Measurements from ENCODE around the gene SH2D3C. TPM values are rescaled to one million over a fixed set of nuclear protein-coding genes. Genes with fewer than 3 reads are reported as not detected.

Gene SH2D3C
- total RNA-seq, 4 donors from 2014 or later: 4.7 to 8.1 (median 5.2) TPM

DNA sequence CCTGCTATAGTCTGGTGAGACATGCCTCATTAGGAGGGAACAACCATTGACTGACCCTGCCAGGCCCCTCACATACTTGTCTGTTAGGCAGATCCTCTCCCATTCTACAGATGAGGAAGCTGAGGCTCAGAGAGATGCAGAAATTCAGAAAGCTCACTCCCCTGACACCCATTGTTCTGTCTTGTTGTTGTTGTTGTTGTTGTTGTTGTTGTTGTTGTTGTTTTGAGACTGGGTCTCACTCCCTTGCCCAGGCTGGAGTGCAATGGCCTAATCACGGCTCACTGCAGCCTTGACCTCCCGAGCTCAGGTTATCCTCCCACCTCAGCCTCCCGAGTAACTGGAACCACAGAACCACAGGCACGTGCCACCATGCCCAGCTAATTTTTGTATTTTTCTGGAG is 84.8 kb downstream of the SH2D3C start:
- H3K27me3 ChIP-seq: no peaks in the 10 kb centered on the region
- intact Hi-C loops (cut with DNase I; ENCODE audit: low total_unique reads) (no loop called here), in situ Hi-C loops (cut with MboI; ENCODE audit: low sequenced_read_pairs in 4 of 4) (no loop called here)

DNA sequence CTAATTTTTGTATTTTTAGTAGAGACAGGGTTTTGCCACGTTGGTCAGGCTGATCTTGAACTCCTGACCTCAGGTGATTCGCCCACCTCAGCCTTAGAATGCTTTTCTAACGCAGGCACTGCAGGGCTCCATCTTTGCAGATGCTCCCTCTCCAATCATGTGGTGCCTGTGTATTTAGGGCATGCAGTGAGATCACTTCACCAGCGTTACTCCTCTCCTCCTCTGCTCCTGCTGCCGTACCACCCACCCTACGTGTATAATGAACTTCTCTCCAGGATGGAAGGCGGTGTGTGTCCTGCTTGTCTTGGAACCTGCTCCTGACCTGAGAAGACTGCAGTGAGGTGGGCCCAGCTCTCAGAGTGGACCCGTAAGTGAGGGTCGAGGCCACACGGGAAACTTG is 85.3 kb downstream of the SH2D3C start:
- intact Hi-C loops (cut with DNase I; ENCODE audit: low total_unique reads): no loop called here

More for the DNA sequence above, 84.8 kb downstream of the SH2D3C start:
- Histone ChIP-seq H3K27ac (no peak overlapping the region), H3K4me3 (no peak overlapping the region), H3K9me3 (no peaks in the 10 kb centered on the region), H3K36me3 (no peaks in the 10 kb centered on the region), H3K4me1 (peaks cover 0 to under 1% of the 10 kb centered on the region in 2 donors)
- no peak for DNase-seq
- ATAC-seq: no peak
- no peak for TF ChIP-seq POLR2A (IDR thresholded peaks at IDR 0.05)
- TF ChIP-seq, protein P1, sequence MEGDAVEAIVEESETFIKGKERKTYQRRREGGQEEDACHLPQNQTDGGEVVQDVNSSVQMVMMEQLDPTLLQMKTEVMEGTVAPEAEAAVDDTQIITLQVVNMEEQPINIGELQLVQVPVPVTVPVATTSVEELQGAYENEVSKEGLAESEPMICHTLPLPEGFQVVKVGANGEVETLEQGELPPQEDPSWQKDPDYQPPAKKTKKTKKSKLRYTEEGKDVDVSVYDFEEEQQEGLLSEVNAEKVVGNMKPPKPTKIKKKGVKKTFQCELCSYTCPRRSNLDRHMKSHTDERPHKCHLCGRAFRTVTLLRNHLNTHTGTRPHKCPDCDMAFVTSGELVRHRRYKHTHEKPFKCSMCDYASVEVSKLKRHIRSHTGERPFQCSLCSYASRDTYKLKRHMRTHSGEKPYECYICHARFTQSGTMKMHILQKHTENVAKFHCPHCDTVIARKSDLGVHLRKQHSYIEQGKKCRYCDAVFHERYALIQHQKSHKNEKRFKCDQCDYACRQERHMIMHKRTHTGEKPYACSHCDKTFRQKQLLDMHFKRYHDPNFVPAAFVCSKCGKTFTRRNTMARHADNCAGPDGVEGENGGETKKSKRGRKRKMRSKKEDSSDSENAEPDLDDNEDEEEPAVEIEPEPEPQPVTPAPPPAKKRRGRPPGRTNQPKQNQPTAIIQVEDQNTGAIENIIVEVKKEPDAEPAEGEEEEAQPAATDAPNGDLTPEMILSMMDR (IDR thresholded peaks at IDR 0.05 in 4 of 5, conservative IDR thresholded peaks at IDR 0.05 in 1 of 5): no peak

DNA sequence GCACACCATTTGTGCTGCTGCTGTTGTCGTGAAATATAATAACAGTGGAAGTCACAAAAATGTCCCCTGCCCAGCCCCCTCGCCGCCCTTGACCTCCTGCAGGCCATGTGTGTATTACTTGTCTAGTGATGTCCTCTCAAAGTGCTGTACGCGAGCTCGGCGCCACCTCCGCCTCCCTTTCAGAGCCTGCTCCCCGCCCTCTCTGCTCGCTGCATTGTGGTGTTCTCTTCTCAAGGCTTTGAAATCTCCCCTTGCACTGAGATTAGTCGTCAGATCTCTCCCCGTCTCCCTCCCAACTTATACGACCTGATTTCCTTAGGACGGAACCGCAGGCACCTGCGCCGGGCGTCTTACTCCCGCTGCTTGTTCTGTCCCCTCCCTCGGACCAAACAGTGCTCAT is 86.4 kb downstream of the SH2D3C start:
- no peak for DNase-seq
- no peak for ATAC-seq
- Histone ChIP-seq H3K4me1 (no peaks in the 10 kb centered on the region), H3K9me3 (no peaks in the 10 kb centered on the region), H3K27me3 (no peaks in the 10 kb centered on the region), H3K4me3 (no peak overlapping the region), H3K36me3 (no peaks in the 10 kb centered on the region), H3K27ac (no peak overlapping the region)
- TF ChIP-seq, protein P1 (IDR thresholded peaks at IDR 0.05 in 4 of 5, conservative IDR thresholded peaks at IDR 0.05 in 1 of 5): no peak
- TF ChIP-seq POLR2A (IDR thresholded peaks at IDR 0.05): no peak
- in situ Hi-C loops (cut with MboI; ENCODE audit: low sequenced_read_pairs in 4 of 4) (no loop called here), intact Hi-C loops (cut with DNase I; ENCODE audit: low total_unique reads) (no loop called here)

More for the DNA sequence above, 85.3 kb downstream of the SH2D3C start:
- no peaks in the 10 kb centered on the region for H3K4me1 ChIP-seq
- no peaks in the 10 kb centered on the region for H3K36me3 ChIP-seq
- H3K27ac ChIP-seq: no peak overlapping the region
- H3K9me3 ChIP-seq: no peaks in the 10 kb centered on the region
- DNase-seq: no peak
- no peaks in the 10 kb centered on the region for H3K27me3 ChIP-seq
- in situ Hi-C loops (cut with MboI; ENCODE audit: low sequenced_read_pairs in 4 of 4): no loop called here
- TF ChIP-seq POLR2A (IDR thresholded peaks at IDR 0.05): no peak
- TF ChIP-seq, protein P1 (IDR thresholded peaks at IDR 0.05 in 4 of 5, conservative IDR thresholded peaks at IDR 0.05 in 1 of 5): no peak
- H3K4me3 ChIP-seq: no peak overlapping the region
- ATAC-seq: no peak

GRCh38 chr9:127690735-127691134 is 87.7 kb downstream of the SH2D3C start:
- H3K36me3 ChIP-seq: no peaks in the 10 kb centered on the region
- no peak overlapping the region for H3K4me3 ChIP-seq
- in situ Hi-C loops (cut with MboI; ENCODE audit: low sequenced_read_pairs in 4 of 4): no loop called here

More at GRCh38 chr9:127690735-127691134, 87.7 kb downstream of the SH2D3C start:
- H3K27ac ChIP-seq: no peak overlapping the region
- TF ChIP-seq, protein P1 (IDR thresholded peaks at IDR 0.05 in 4 of 5, conservative IDR thresholded peaks at IDR 0.05 in 1 of 5): no peak
- TF ChIP-seq POLR2A (IDR thresholded peaks at IDR 0.05): no peak
- H3K4me1 ChIP-seq: peaks cover 6 to 8% of the 10 kb centered on the region in 2 donors
- no peaks in the 10 kb centered on the region for H3K9me3 ChIP-seq
- intact Hi-C loops (cut with DNase I; ENCODE audit: low total_unique reads): no loop called here
- DNase-seq (no peak), ATAC-seq (no peak)
- no peaks in the 10 kb centered on the region for H3K27me3 ChIP-seq

All from gastrocnemius medialis (tissue), 4 donors.